ENCODE data around the gene MECR.

Gene MECR

DNA sequence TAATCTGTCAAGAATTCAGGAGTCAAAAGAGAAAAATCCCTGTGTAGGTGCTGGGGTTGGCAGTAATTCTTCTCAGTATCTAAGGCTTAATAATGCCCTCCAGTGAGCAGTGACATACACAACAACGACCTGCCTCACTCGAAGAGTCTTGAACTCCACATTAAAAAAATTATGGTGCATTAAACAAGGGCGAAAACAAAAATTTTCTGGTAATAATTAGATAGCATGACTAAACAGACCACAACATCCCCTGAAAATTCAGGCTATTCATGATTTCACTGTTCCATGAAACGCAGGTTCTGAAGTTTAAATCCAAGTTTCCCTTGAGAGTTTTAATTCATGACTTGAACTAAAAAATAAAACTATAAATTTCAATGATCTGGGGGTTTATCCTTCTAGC is 54.2 kb downstream of the MECR start:
- TF ChIP-seq, protein P1, sequence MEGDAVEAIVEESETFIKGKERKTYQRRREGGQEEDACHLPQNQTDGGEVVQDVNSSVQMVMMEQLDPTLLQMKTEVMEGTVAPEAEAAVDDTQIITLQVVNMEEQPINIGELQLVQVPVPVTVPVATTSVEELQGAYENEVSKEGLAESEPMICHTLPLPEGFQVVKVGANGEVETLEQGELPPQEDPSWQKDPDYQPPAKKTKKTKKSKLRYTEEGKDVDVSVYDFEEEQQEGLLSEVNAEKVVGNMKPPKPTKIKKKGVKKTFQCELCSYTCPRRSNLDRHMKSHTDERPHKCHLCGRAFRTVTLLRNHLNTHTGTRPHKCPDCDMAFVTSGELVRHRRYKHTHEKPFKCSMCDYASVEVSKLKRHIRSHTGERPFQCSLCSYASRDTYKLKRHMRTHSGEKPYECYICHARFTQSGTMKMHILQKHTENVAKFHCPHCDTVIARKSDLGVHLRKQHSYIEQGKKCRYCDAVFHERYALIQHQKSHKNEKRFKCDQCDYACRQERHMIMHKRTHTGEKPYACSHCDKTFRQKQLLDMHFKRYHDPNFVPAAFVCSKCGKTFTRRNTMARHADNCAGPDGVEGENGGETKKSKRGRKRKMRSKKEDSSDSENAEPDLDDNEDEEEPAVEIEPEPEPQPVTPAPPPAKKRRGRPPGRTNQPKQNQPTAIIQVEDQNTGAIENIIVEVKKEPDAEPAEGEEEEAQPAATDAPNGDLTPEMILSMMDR (IDR thresholded peaks at IDR 0.05; ENCODE audit: insufficient read depth, low read depth, low read length, missing control alignments), result no peak
- no peak for DNase-seq (ENCODE audit: low read depth)
- no peak overlapping the region for H3K4me3 ChIP-seq (ENCODE audit: low read length)

DNA sequence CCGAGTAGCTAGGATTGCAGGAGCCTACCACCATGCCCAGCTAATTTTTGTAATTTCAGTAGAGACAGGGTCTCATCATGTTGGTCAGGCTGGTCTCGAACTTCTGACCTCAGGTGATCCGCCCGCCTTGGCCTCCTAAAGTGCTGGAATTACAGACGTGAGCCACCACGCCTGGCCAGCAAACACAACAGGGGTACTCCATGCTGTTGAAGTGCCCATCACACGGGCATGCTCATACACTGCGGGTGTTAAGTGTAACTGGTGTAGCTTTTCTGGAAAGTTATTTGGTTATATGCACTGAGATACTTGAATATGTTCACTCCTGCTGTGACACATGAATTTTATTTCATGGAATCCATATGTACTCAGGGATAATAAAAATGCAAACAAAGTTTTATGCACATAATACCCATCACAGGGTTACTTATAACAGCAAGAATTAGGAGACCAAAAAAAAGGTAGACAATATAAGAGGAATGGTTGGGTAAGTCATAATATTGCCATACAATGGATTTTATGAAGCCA is 58.3 kb downstream of the MECR start:
- no peak for DNase-seq (ENCODE audit: low read depth)
- H3K4me3 ChIP-seq (ENCODE audit: low read length), result no peak overlapping the region
- TF ChIP-seq, protein P1 (IDR thresholded peaks at IDR 0.05; ENCODE audit: insufficient read depth, low read depth, low read length, missing control alignments), result no peak

DNA sequence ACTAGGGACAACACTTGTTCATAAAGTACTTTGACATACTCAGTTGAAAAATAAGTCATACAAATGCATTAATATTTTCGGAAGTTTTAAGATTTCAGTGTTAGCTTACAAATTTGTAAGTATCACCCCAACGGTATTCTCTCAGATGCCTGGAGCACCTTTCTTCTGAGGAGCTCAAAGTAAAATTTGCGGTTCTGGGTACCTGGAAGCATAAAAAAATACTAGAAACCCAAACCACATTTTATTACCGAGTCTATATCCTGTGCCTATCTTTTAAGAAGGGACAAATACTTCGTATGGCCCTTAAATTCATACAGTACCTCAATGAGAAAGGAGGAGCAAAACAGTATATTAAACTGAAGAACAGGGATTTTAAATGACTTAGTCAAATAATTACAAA is 59.2 kb downstream of the MECR start:
- TF ChIP-seq, protein P1 (IDR thresholded peaks at IDR 0.05; ENCODE audit: insufficient read depth, low read depth, low read length, missing control alignments), result no peak

DNA sequence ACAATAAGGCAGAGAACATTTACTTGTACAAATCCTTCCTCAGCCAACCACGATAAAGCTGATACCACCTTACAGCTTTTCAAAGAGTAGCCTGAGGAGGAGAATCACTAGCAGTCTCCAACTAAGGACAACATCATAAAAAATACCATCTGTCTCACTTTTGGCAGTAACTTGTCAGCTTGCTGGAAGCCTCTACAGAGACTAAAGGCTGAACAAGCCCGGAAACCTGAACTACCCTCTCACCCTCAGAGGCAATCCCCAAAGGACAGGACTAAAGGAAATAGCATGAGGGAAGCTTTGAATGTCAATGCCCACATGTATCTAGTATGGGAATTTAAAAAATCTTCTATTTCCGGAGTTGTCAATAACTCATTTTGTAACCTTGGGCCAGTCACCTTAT is 59.6 kb downstream of the MECR start:
- no peak overlapping the region for H3K4me3 ChIP-seq (ENCODE audit: low read length)
- DNase-seq (ENCODE audit: low read depth), result no peak
- TF ChIP-seq, protein P1 (IDR thresholded peaks at IDR 0.05; ENCODE audit: insufficient read depth, low read depth, low read length, missing control alignments), result no peak

More for the DNA sequence above, 59.2 kb downstream of the MECR start:
- no peak for DNase-seq (ENCODE audit: low read depth)
- no peak overlapping the region for H3K4me3 ChIP-seq (ENCODE audit: low read length)

DNA sequence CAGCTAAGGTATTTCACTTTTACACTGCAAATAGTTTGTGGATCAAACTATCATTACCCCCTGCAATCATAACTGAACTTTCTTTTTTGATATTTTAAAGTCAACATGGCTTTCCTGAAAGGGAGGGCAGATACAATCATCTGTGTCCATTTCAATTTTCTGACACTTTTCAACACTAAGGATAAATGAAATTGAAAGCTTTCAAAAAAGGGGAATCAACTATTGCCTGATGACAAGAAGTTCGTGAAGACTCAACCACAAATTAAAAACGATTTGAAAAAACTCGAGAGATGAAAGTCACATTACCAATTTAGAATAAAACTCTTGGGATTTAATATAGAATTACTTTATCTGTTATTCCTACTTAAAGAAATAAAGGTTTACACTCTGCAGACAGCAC is 60.8 kb downstream of the MECR start:
- TF ChIP-seq, protein P1 (IDR thresholded peaks at IDR 0.05; ENCODE audit: insufficient read depth, low read depth, low read length, missing control alignments), result no peak
- DNase-seq (ENCODE audit: low read depth), result no peak
- no peak overlapping the region for H3K4me3 ChIP-seq (ENCODE audit: low read length)

DNA sequence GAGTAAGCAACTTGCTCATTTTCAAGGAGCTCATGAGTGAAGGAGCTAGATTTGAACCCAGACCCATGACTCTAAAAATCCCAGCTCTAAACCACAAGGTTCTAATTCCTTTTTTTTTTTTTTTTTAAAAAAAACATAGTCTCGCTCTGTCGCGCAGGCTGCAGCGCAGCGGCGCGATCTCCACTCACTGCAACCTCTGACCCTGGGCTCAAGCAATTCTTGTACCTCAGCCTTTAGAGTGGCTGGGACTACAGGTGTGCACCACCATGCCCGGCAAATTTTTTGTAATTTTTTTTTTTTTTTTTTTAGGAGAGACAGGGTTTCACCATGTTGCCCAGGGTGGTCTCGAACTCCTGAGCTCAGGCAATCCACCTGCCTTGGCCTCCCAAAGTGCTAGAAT is 62.8 kb downstream of the MECR start:
- no peak for DNase-seq (ENCODE audit: low read depth)
- TF ChIP-seq, protein P1 (IDR thresholded peaks at IDR 0.05; ENCODE audit: insufficient read depth, low read depth, low read length, missing control alignments), result no peak
- no peak overlapping the region for H3K4me3 ChIP-seq (ENCODE audit: low read length)

DNA sequence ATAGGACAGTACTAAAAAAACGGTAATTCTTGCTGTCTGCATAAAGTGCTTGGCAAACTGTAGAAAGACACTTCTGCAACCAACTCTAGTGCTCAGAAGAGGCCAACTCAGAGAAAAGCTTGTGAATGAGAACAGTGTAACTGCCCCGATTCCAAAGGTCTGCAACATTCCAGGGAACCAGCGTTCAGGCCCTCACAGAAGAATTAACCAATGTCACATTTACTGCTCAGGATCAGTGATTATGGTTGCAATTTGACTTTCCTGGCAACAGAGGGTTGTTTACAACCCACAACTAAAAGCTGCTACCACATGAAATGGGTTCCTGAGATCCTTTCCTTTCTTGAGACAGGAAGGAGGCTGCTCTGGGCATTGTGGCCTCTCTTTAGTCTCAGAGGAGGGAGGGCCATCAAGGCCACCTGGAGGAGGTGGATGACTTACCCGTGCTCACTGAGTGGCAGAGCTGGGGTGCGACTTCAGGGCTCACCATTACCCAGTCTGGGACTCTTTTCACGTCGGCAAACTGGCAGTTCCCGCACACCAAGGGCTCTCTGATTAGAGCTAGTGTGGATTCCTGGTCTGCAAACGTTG is 64.3 kb downstream of the MECR start:
- no peak for DNase-seq (ENCODE audit: low read depth)
- H3K4me3 ChIP-seq (ENCODE audit: low read length), result no peak overlapping the region
- TF ChIP-seq, protein P1 (IDR thresholded peaks at IDR 0.05; ENCODE audit: insufficient read depth, low read depth, low read length, missing control alignments), result no peak
